ENCODE measurements around the gene GALNT18. TPM values are rescaled to one million over a fixed set of nuclear protein-coding genes. Genes with fewer than 3 reads are reported as not detected.

The GALNT18 gene
- total RNA-seq, 4 donors from 2014 or later: 7.8 to 57.1 (median 17.8) TPM

- TF ChIP-seq CTCF (IDR thresholded peaks at IDR 0.05; ENCODE audit: low read depth): no peak
Observed at GRCh38 chr11:11464555-11464954, 157.2 kb downstream of the GALNT18 start.

GRCh38 chr11:11463405-11463804 lies 158.4 kb downstream of the GALNT18 start:
- no peak for TF ChIP-seq CTCF (IDR thresholded peaks at IDR 0.05; ENCODE audit: low read depth)

GRCh38 chr11:11461473-11461872 lies 160.3 kb downstream of the GALNT18 start:
- TF ChIP-seq CTCF (IDR thresholded peaks at IDR 0.05; ENCODE audit: low read depth): no peak

- TF ChIP-seq CTCF (IDR thresholded peaks at IDR 0.05; ENCODE audit: low read depth): no peak
Observed at GRCh38 chr11:11459578-11459977, 162.2 kb downstream of the GALNT18 start.

GRCh38 chr11:11458485-11458884 lies 163.3 kb downstream of the GALNT18 start:
- TF ChIP-seq CTCF (IDR thresholded peaks at IDR 0.05; ENCODE audit: low read depth): no peak

GRCh38 chr11:11458001-11458400 lies 163.8 kb downstream of the GALNT18 start:
- no peak for TF ChIP-seq CTCF (IDR thresholded peaks at IDR 0.05; ENCODE audit: low read depth)

GRCh38 chr11:11456866-11457265 lies 164.9 kb downstream of the GALNT18 start:
- TF ChIP-seq CTCF (IDR thresholded peaks at IDR 0.05; ENCODE audit: low read depth): no peak

Data from subcutaneous adipose tissue (tissue), 4 donors.